Lower leg skin (tissue), 3 donors: ENCODE data around the gene PRELID3B.

Experiments used
- POLR2A ChIP-seq, 2 donors: fragments of 450-650 bp; IDR thresholded peaks; one replicate each; pipeline ENCODE4 v1.6.1; 2016 to 2017; ENCODE audit warnings: antibody characterized with exemption in 2 of 2, mild to moderate bottlenecking in 1 of 2, moderate library complexity in 1 of 2
- TF ChIP-seq, protein P1 (sequence below), 3 donors: fragments of 450-650 bp; IDR thresholded peaks; one replicate each; pipeline ENCODE4 v1.5.1; 2016; ENCODE audit warnings: antibody characterized with exemption in 3 of 3, mild to moderate bottlenecking in 3 of 3, moderate library complexity in 2 of 3

DNA sequence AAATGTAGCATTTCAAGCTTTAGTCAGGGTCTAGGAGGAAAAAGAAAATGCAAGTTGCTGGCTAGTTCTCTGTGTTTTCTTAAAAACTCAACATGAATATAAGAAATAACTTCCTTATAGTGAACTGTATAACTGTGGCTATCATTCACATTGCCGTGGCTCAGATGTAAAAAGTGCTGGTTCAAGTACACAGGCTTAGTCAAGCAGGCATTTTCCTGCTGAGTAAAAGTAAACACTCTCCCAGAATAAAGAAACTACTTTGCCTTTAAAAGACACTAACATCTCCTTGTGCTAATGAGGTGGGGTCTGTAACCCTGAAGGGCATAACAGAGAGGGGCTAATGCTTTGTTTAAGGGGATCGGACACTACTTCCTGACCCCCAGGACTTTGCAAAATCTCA is 13.8 kb downstream of the PRELID3B start:
- TF ChIP-seq POLR2A (IDR thresholded peaks at IDR 0.05), result no peak
- TF ChIP-seq, protein P1, sequence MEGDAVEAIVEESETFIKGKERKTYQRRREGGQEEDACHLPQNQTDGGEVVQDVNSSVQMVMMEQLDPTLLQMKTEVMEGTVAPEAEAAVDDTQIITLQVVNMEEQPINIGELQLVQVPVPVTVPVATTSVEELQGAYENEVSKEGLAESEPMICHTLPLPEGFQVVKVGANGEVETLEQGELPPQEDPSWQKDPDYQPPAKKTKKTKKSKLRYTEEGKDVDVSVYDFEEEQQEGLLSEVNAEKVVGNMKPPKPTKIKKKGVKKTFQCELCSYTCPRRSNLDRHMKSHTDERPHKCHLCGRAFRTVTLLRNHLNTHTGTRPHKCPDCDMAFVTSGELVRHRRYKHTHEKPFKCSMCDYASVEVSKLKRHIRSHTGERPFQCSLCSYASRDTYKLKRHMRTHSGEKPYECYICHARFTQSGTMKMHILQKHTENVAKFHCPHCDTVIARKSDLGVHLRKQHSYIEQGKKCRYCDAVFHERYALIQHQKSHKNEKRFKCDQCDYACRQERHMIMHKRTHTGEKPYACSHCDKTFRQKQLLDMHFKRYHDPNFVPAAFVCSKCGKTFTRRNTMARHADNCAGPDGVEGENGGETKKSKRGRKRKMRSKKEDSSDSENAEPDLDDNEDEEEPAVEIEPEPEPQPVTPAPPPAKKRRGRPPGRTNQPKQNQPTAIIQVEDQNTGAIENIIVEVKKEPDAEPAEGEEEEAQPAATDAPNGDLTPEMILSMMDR (IDR thresholded peaks at IDR 0.05), result no peak
